Karpas-422 (cell line): ENCODE results near the gene MIA. TPM values are rescaled to one million over a fixed set of nuclear protein-coding genes. Genes with fewer than 3 reads are reported as not detected.

Experiments used
- DNase-seq: peaks from one replicate; pipeline ENCODE4 v3.0.0-alpha.2; 2015
- H2AFZ ChIP-seq: fragments of 200-600 bp; sonication (generic); 2 replicates; pipeline ENCODE4 v1.6.1; 2014; ENCODE audit warnings: antibody characterized with exemption, low read length, mixed read lengths
- H3K27ac ChIP-seq: fragments of 200-600 bp; sonication (generic); 2 replicates; pipeline ENCODE4 v1.5.1; 2014; ENCODE audit warnings: mild to moderate bottlenecking, low read length, moderate library complexity
- H3K27me3 ChIP-seq: fragments of 200-600 bp; sonication (generic); 2 replicates; pipeline ENCODE4 v1.6.1; 2014; ENCODE audit warnings: low read length, mixed read lengths
- H3K36me3 ChIP-seq: fragments of 200-600 bp; sonication (generic); 2 replicates; pipeline ENCODE4 v1.6.1; 2014; ENCODE audit warnings: low read length, mixed read lengths; ENCODE audit not compliant: insufficient read depth
- H3K4me1 ChIP-seq: fragments of 200-600 bp; sonication (generic); 2 replicates; pipeline ENCODE4 v1.6.1; 2014; ENCODE audit warnings: mild to moderate bottlenecking, low read length, mixed read lengths
- H3K4me2 ChIP-seq: fragments of 200-600 bp; sonication (generic); 2 replicates; pipeline ENCODE4 v1.6.1; 2014; ENCODE audit warnings: low read length, low read depth, mild to moderate bottlenecking; ENCODE audit not compliant: poor library complexity, severe bottlenecking
- H3K4me3 ChIP-seq: fragments of 200-600 bp; sonication (generic); 2 replicates; pipeline ENCODE4 v1.5.1; 2014; ENCODE audit warnings: mild to moderate bottlenecking, antibody characterized with exemption, low read length, mixed read lengths
- H3K79me2 ChIP-seq: fragments of 200-600 bp; sonication (generic); 2 replicates; pipeline ENCODE4 v1.6.1; 2014; ENCODE audit warnings: mild to moderate bottlenecking, low read length, mixed read lengths
- H3K9ac ChIP-seq: fragments of 200-600 bp; sonication (generic); 2 replicates; pipeline ENCODE4 v1.6.0; 2014; ENCODE audit warnings: low read length
- H3K9me2 ChIP-seq: fragments of 200-600 bp; sonication (generic), shearing (Covaris generic); replicated peaks from 2 replicates; pipeline ENCODE4 v1.6.0; 2014; ENCODE audit warnings: mild to moderate bottlenecking, low read length, moderate library complexity; ENCODE audit not compliant: insufficient read depth
- H3K9me3 ChIP-seq: fragments of 300-700, 200-600 bp; sonication (generic); 2 replicates; pipeline ENCODE4 v1.6.1; 2014; ENCODE audit warnings: low read length, mixed read lengths
- H4K20me1 ChIP-seq: fragments of 200-600 bp; sonication (generic); 2 replicates; pipeline ENCODE4 v1.6.1; 2014; ENCODE audit warnings: mild to moderate bottlenecking, antibody characterized with exemption, low read length, low read depth; ENCODE audit not compliant: insufficient read depth
- total RNA-seq: library from RNA; depleted of rRNA; stranded (reverse); fragments of >200 nt; shearing (Covaris generic); gene quantifications from 2 replicates; pipeline ENCODE4 v1.2.3, GENCODE V29; 2014; ENCODE audit warnings: low replicate concordance

The MIA gene
- total RNA-seq, 1 experiment from 2014 or later: not detected

GRCh38 chr19:40801426-40802299 lies 26.3 kb downstream of the MIA start:
- Histone ChIP-seq H3K9me3 (no peaks in the 10 kb centered on the region), H3K4me3 (peak overlapping the region; percentile 90), H3K4me1 (peaks cover 81% of the 10 kb centered on the region), H3K9ac (peak overlapping the region; percentile 97), H3K4me2 (peak overlapping the region; percentile 85), H3K9me2 (no peaks in the 10 kb centered on the region), H3K27ac (peak overlapping the region; percentile 82), H3K36me3 (peaks cover 5% of the 10 kb centered on the region; the same call in 1 of the 2 replicates), H2AFZ (no peak overlapping the region), H3K27me3 (no peaks in the 10 kb centered on the region), H3K79me2 (peaks cover 69% of the 10 kb centered on the region), H4K20me1 (peaks cover 50% of the 10 kb centered on the region)
- DNase-seq: no peak

GRCh38 chr19:40802300-40803169 lies 27.2 kb downstream of the MIA start:
- peaks cover 69% of the 10 kb centered on the region for H3K79me2 ChIP-seq
- H3K27me3 ChIP-seq: no peaks in the 10 kb centered on the region
- H2AFZ ChIP-seq: no peak overlapping the region
- no peaks in the 10 kb centered on the region for H3K9me2 ChIP-seq
- peak overlapping the region; percentile 53 for H3K4me3 ChIP-seq
- H3K9me3 ChIP-seq: no peaks in the 10 kb centered on the region
- H3K4me1 ChIP-seq: peaks cover 78% of the 10 kb centered on the region
- peak overlapping the region; percentile 68 for H3K9ac ChIP-seq
- DNase-seq: peak; percentile 52
- H4K20me1 ChIP-seq: peaks cover 51% of the 10 kb centered on the region
- H3K4me2 ChIP-seq: peak overlapping the region; percentile 85
- peak overlapping the region; percentile 82 for H3K27ac ChIP-seq
- peaks cover 5% of the 10 kb centered on the region for H3K36me3 ChIP-seq

GRCh38 chr19:40803170-40803856 lies 28.0 kb downstream of the MIA start:
- peaks cover 58% of the 10 kb centered on the region for H4K20me1 ChIP-seq
- H3K79me2 ChIP-seq: peaks cover 69% of the 10 kb centered on the region
- H3K4me2 ChIP-seq: peak overlapping the region; percentile 85
- no peak for DNase-seq
- peaks cover 70% of the 10 kb centered on the region for H3K4me1 ChIP-seq
- H3K27me3 ChIP-seq: no peaks in the 10 kb centered on the region
- peak overlapping the region; percentile 53 for H3K4me3 ChIP-seq
- peaks cover 5% of the 10 kb centered on the region for H3K36me3 ChIP-seq
- peak overlapping the region; percentile 82 for H3K27ac ChIP-seq
- no peak overlapping the region for H2AFZ ChIP-seq
- no peaks in the 10 kb centered on the region for H3K9me2 ChIP-seq
- H3K9ac ChIP-seq: peak overlapping the region; percentile 68
- no peaks in the 10 kb centered on the region for H3K9me3 ChIP-seq

- peak overlapping the region; percentile 82 for H3K27ac ChIP-seq
- no peaks in the 10 kb centered on the region for H3K27me3 ChIP-seq
- H3K79me2 ChIP-seq: peaks cover 69% of the 10 kb centered on the region
- H3K4me2 ChIP-seq: peak overlapping the region; percentile 85
- no peak overlapping the region for H2AFZ ChIP-seq
- H3K4me1 ChIP-seq: peaks cover 69% of the 10 kb centered on the region
- H3K4me3 ChIP-seq: peak overlapping the region; percentile 53; the same call in 1 of the 2 replicates
- no peaks in the 10 kb centered on the region for H3K9me2 ChIP-seq
- peaks cover 8% of the 10 kb centered on the region for H3K36me3 ChIP-seq
- peak; percentile 91 for DNase-seq
- H3K9me3 ChIP-seq: no peaks in the 10 kb centered on the region
- peak overlapping the region; percentile 68 for H3K9ac ChIP-seq
- H4K20me1 ChIP-seq: peaks cover 60% of the 10 kb centered on the region
These were observed 28.8 kb downstream of the MIA start for GRCh38 chr19:40803857-40804782.

- H3K9me3 ChIP-seq: no peaks in the 10 kb centered on the region
- peak overlapping the region; percentile 82 for H3K27ac ChIP-seq
- peaks cover 69% of the 10 kb centered on the region for H3K4me1 ChIP-seq
- peaks cover 8% of the 10 kb centered on the region for H3K36me3 ChIP-seq
- peaks cover 64% of the 10 kb centered on the region for H3K79me2 ChIP-seq
- no peaks in the 10 kb centered on the region for H3K27me3 ChIP-seq
- peak; percentile 59 for DNase-seq
- peak overlapping the region; percentile 85 for H3K4me2 ChIP-seq
- H4K20me1 ChIP-seq: peaks cover 60% of the 10 kb centered on the region
- H3K4me3 ChIP-seq: no peak overlapping the region
- H3K9me2 ChIP-seq: no peaks in the 10 kb centered on the region
- peak overlapping the region; percentile 68 for H3K9ac ChIP-seq
- H2AFZ ChIP-seq: no peak overlapping the region
These were observed 29.5 kb downstream of the MIA start for GRCh38 chr19:40804783-40805242.

GRCh38 chr19:40805258-40805868 lies 30.0 kb downstream of the MIA start:
- Histone ChIP-seq H3K4me1 (peaks cover 64% of the 10 kb centered on the region), H3K4me3 (no peak overlapping the region), H3K9ac (peak overlapping the region; percentile 21; the same call in 1 of the 2 replicates), H3K36me3 (peaks cover 8% of the 10 kb centered on the region), H2AFZ (no peak overlapping the region), H3K79me2 (peaks cover 58% of the 10 kb centered on the region), H3K9me3 (no peaks in the 10 kb centered on the region), H3K27me3 (no peaks in the 10 kb centered on the region), H3K9me2 (no peaks in the 10 kb centered on the region), H4K20me1 (peaks cover 54% of the 10 kb centered on the region), H3K4me2 (no peak overlapping the region), H3K27ac (peak overlapping the region; percentile 82; the same call in 1 of the 2 replicates)
- DNase-seq: no peak
